OCI-LY3 (cell line): ENCODE data around the gene PRMT2.
"Not testable (repeated sequence)": the region's sequence is repeated elsewhere in the genome, so short reads cannot be mapped to it uniquely, and the experiment has no call there.

Experiments
- H2AFZ ChIP-seq: fragments of 200-600, 300-600 bp; shearing (Covaris generic); 2 replicates; pipeline ENCODE4 v1.6.0; 2014; ENCODE audit warnings: antibody characterized with exemption, low read depth, low read length
- H3K27ac ChIP-seq: fragments of 200-600, 300-600 bp; sonication (generic); 2 replicates; pipeline ENCODE4 v1.5.1; 2014; ENCODE audit warnings: mild to moderate bottlenecking, low read length, moderate library complexity, mixed read lengths
- H3K27me3 ChIP-seq: fragments of 200-600, 300-600 bp; sonication (generic); 2 replicates; pipeline ENCODE4 v1.6.1; 2014; ENCODE audit warnings: low read depth, low read length, mixed read lengths
- H3K36me3 ChIP-seq: fragments of 200-600, 300-600 bp; sonication (generic); replicated peaks from 2 replicates; pipeline ENCODE3; 2014; ENCODE audit warnings: low read depth, low read length, mixed read lengths
- H3K4me1 ChIP-seq: fragments of 300-600, 200-600 bp; sonication (generic); 2 replicates; pipeline ENCODE4 v1.6.1; 2014; ENCODE audit warnings: low read length, mixed read lengths
- H3K4me2 ChIP-seq: fragments of 200-600, 300-600 bp; sonication (generic); 2 replicates; pipeline ENCODE4 v1.6.1; 2014; ENCODE audit warnings: low read length, mixed read lengths
- H3K4me3 ChIP-seq: fragments of 300-600, 200-600 bp; sonication (generic); 2 replicates; pipeline ENCODE4 v1.5.1; 2014; ENCODE audit warnings: antibody characterized with exemption, mild to moderate bottlenecking, low read length, moderate library complexity
- H3K79me2 ChIP-seq: fragments of 300-600, 200-600 bp; shearing (Covaris generic); 2 replicates; pipeline ENCODE4 v1.6.1; 2014; ENCODE audit warnings: mild to moderate bottlenecking, low read length, mixed read lengths
- H3K9ac ChIP-seq: fragments of 300-600, 200-600 bp; shearing (Covaris generic); 2 replicates; pipeline ENCODE4 v1.6.0; 2014; ENCODE audit warnings: mild to moderate bottlenecking, low read length, moderate library complexity
- H3K9me3 ChIP-seq: fragments of 200-600, 300-600 bp; shearing (Covaris generic); 2 replicates; pipeline ENCODE4 v1.6.1; 2014; ENCODE audit warnings: low read length, mixed read lengths; ENCODE audit not compliant: insufficient read depth
- H4K20me1 ChIP-seq: fragments of 200-600, 300-600 bp; sonication (generic); 2 replicates; pipeline ENCODE4 v1.6.1; 2016; ENCODE audit warnings: low read length, mixed read lengths; ENCODE audit not compliant: insufficient read depth
- EZH2phosphoT487 ChIP-seq: fragments of 200-600 bp; shearing (Covaris generic); IDR thresholded peaks from 2 replicates; pipeline ENCODE4 v1.6.1; 2018; ENCODE audit warnings: antibody characterized with exemption, mixed run types, low read depth
- TF ChIP-seq, protein P1 (sequence below): fragments of 200-600, 300-600 bp; sonication (generic); IDR thresholded peaks from 2 replicates; pipeline ENCODE4 v1.5.1; 2014; ENCODE audit warnings: antibody characterized with exemption, low read length, low read depth

The PRMT2 gene

GRCh38 chr21:46665566-46665965 lies 30.1 kb downstream of the PRMT2 start:
- H3K4me3 ChIP-seq = no peak overlapping the region
- no peak overlapping the region for H3K4me2 ChIP-seq
- H3K36me3 ChIP-seq = no peaks in the 10 kb centered on the region
- no peak for TF ChIP-seq EZH2phosphoT487
- TF ChIP-seq, protein P1, sequence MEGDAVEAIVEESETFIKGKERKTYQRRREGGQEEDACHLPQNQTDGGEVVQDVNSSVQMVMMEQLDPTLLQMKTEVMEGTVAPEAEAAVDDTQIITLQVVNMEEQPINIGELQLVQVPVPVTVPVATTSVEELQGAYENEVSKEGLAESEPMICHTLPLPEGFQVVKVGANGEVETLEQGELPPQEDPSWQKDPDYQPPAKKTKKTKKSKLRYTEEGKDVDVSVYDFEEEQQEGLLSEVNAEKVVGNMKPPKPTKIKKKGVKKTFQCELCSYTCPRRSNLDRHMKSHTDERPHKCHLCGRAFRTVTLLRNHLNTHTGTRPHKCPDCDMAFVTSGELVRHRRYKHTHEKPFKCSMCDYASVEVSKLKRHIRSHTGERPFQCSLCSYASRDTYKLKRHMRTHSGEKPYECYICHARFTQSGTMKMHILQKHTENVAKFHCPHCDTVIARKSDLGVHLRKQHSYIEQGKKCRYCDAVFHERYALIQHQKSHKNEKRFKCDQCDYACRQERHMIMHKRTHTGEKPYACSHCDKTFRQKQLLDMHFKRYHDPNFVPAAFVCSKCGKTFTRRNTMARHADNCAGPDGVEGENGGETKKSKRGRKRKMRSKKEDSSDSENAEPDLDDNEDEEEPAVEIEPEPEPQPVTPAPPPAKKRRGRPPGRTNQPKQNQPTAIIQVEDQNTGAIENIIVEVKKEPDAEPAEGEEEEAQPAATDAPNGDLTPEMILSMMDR = no peak
- H3K9ac ChIP-seq = no peak overlapping the region
- no peaks in the 10 kb centered on the region for H3K79me2 ChIP-seq
- H2AFZ ChIP-seq = no peak overlapping the region
- no peak overlapping the region for H3K27ac ChIP-seq
- H3K27me3 ChIP-seq = no peaks in the 10 kb centered on the region
- H4K20me1 ChIP-seq = no peaks in the 10 kb centered on the region
- H3K4me1 ChIP-seq = no peaks in the 10 kb centered on the region
- no peaks in the 10 kb centered on the region for H3K9me3 ChIP-seq

DNA sequence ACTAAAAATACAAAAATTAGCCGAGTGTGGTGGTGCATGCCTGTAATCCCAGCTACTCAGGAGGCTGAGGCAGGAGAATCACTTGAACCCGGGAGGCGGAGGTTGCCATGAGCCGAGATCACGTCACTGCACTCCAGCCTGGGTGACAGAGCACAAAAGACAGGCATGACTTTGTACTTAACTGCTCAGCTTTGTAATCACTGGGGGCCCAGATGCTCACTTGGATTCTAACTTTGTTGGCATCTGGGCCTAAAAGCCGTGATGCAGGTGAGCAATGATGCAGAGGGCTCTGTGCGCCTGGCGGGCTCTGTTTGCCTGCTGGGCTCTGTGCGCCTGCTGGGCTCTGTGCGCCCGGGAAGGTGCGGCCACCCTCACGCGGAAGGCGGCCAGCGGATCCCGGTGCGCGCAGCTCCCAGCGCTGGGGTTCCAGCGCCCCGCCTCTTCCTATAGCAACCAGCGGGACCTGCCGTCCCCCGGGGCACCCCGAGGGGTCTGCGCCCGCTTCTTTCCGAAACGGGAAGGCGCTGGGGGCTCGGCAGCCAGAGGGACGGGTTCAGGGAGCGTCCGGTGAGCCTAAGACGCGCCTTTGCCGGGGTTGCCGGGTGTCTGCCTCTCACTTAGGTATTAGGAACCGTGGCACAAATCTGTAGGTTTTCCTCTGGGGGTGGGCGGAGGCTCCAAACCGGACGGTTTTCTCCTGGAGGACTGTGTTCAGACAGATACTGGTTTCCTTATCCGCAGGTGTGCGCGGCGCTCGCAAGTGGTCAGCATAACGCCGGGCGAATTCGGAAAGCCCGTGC lies 31.7 kb downstream of the PRMT2 start:
- no peaks in the 10 kb centered on the region for H4K20me1 ChIP-seq
- TF ChIP-seq, protein P1 = no peak
- TF ChIP-seq EZH2phosphoT487 = no peak
- H2AFZ ChIP-seq = peak overlapping the region; percentile 12; the same call in 1 of the 2 replicates
- peak overlapping the region; percentile 50 for H3K9ac ChIP-seq
- H3K4me1 ChIP-seq = no peaks in the 10 kb centered on the region
- no peaks in the 10 kb centered on the region for H3K36me3 ChIP-seq
- H3K9me3 ChIP-seq = no peaks in the 10 kb centered on the region
- H3K4me2 ChIP-seq = peak overlapping the region; percentile 73
- H3K79me2 ChIP-seq = no peaks in the 10 kb centered on the region
- H3K27ac ChIP-seq = no peak overlapping the region
- no peaks in the 10 kb centered on the region for H3K27me3 ChIP-seq
- peak overlapping the region; percentile 84 for H3K4me3 ChIP-seq

- Histone ChIP-seq H3K79me2 (no peaks in the 10 kb centered on the region), H3K4me3 (peak overlapping the region; percentile 84), H3K9me3 (no peaks in the 10 kb centered on the region), H3K36me3 (no peaks in the 10 kb centered on the region), H2AFZ (peak overlapping the region; percentile 12; the same call in 1 of the 2 replicates), H3K4me1 (no peaks in the 10 kb centered on the region), H4K20me1 (no peaks in the 10 kb centered on the region), H3K9ac (peak overlapping the region; percentile 50), H3K27ac (no peak overlapping the region), H3K4me2 (peak overlapping the region; percentile 73), H3K27me3 (no peaks in the 10 kb centered on the region)
- TF ChIP-seq, protein P1 = no peak
- no peak for TF ChIP-seq EZH2phosphoT487
Observed at GRCh38 chr21:46667741-46668380, 32.4 kb downstream of the PRMT2 start.

- Histone ChIP-seq H3K79me2 (no peaks in the 10 kb centered on the region), H3K36me3 (no peaks in the 10 kb centered on the region), H3K4me2 (peak overlapping the region; percentile 73), H2AFZ (peak overlapping the region; percentile 12; the same call in 1 of the 2 replicates), H3K4me1 (no peaks in the 10 kb centered on the region), H3K27me3 (no peaks in the 10 kb centered on the region), H4K20me1 (no peaks in the 10 kb centered on the region), H3K9me3 (no peaks in the 10 kb centered on the region), H3K9ac (peak overlapping the region; percentile 50; the same call in 1 of the 2 replicates), H3K27ac (no peak overlapping the region), H3K4me3 (peak overlapping the region; percentile 84)
- TF ChIP-seq, protein P1 = no peak
- no peak for TF ChIP-seq EZH2phosphoT487
Observed at GRCh38 chr21:46668381-46668780, 32.9 kb downstream of the PRMT2 start.

DNA sequence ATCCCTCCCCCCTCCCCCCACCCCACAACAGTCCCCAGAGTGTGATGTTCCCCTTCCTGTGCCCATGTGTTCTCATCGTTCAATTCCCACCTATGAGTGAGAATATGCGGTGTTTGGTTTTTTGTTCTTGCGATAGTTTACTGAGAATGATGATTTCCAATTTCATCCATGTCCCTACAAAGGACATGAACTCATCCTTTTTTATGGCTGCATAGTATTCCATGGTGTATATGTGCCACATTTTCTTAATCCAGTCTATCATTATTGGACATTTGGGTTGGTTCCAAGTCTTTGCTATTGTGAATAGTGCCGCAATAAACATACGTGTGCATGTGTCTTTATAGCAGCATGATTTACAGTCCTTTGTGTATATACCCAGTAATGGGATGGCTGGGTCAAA lies 33.4 kb downstream of the PRMT2 start:
- not testable (repeated sequence) for H3K27me3 ChIP-seq, H3K9me3 ChIP-seq, H3K4me3 ChIP-seq, H2AFZ ChIP-seq, H3K4me2 ChIP-seq, H4K20me1 ChIP-seq, H3K36me3 ChIP-seq, H3K79me2 ChIP-seq, H3K27ac ChIP-seq, H3K9ac ChIP-seq, H3K4me1 ChIP-seq
